HEK293 (cell line): ENCODE data around the gene LYL1.

Source experiments
- CTCF ChIA-PET: fragments of 350-600 bp; formaldehyde crosslinking; extraction: SDS; loops from one replicate; lab custom pipeline; 2021; ENCODE audit warnings: antibody characterized with exemption; lab: Yijun Ruan, JAX
- POLR2A ChIA-PET: fragments of 300-600 bp; formaldehyde crosslinking; extraction: SDS; loops from one replicate; lab custom pipeline; 2020; ENCODE audit warnings: antibody characterized with exemption, inconsistent platforms; lab: Yijun Ruan, JAX
- H3K27ac ChIP-seq: fragments of 200-500 bp; sonication (Bioruptor generic); 2 replicates; pipeline ENCODE4 v1.5.1; 2014; ENCODE audit warnings: low read depth, low read length, control low read depth, inconsistent platforms; ENCODE audit errors: extremely low read depth
- H3K36me3 ChIP-seq, 2 experiments: fragments of 200-500 bp in 1 of 2; sonication (Bioruptor generic) in 1 of 2; 1 replicate in 1 of 2; 2 replicates in 1 of 2; pipeline ENCODE4 v1.5.1; 2014 to 2017; ENCODE audit warnings: inconsistent platforms in 2 of 2, low read length in 2 of 2; ENCODE audit not compliant: control insufficient read depth in 2 of 2, insufficient read depth in 1 of 2
- H3K4me1 ChIP-seq: fragments of 200-500 bp; sonication (Bioruptor generic); 2 replicates; pipeline ENCODE4 v1.5.1; 2014; ENCODE audit warnings: mild to moderate bottlenecking, low read length, inconsistent platforms; ENCODE audit not compliant: control insufficient read depth, insufficient read depth
- H3K4me3 ChIP-seq: 2 replicates; pipeline ENCODE4 v1.5.1; 2011; ENCODE audit warnings: low read depth, mild to moderate bottlenecking, control low read depth, low read length, moderate library complexity
- H3K9me3 ChIP-seq: fragments of 200-500 bp; sonication (Bioruptor generic); 2 replicates; pipeline ENCODE4 v1.5.1; 2014; ENCODE audit warnings: low read depth, low read length, inconsistent platforms; ENCODE audit not compliant: control insufficient read depth, insufficient read depth
- EGR2 ChIP-seq: fragments of 450-650 bp; formaldehyde crosslinking; IDR thresholded peaks from 2 replicates; pipeline ENCODE4 v1.5.1; 2016; ENCODE audit warnings: low read depth, missing biosample characterization, missing genetic modification characterization
- KLF9 ChIP-seq: fragments of 450-650 bp; formaldehyde crosslinking; IDR thresholded peaks from 2 replicates; pipeline ENCODE4 v1.5.1; 2016; ENCODE audit warnings: missing biosample characterization, missing genetic modification characterization, low read depth
- MEIS1 ChIP-seq: sonication (generic); formaldehyde crosslinking; IDR thresholded peaks from 2 replicates; pipeline ENCODE4 v1.8.1; 2022; ENCODE audit warnings: missing genetic modification reagents, mild to moderate bottlenecking, borderline replicate concordance
- RBAK ChIP-seq: fragments of 450-650 bp; formaldehyde crosslinking; IDR thresholded peaks from 2 replicates; pipeline ENCODE4 v1.5.1; 2016; ENCODE audit warnings: missing biosample characterization, missing genetic modification characterization
- SP3 ChIP-seq: fragments of 450-650 bp; formaldehyde crosslinking; IDR thresholded peaks from 2 replicates; pipeline ENCODE4 v1.5.1; 2016; ENCODE audit warnings: missing biosample characterization, missing genetic modification characterization
- SP7 ChIP-seq: fragments of 450-650 bp; formaldehyde crosslinking; IDR thresholded peaks from 2 replicates; pipeline ENCODE4 v1.5.1; 2016; ENCODE audit warnings: missing biosample characterization, missing genetic modification characterization
- WT1 ChIP-seq: fragments of 450-650 bp; formaldehyde crosslinking; IDR thresholded peaks from 2 replicates; pipeline ENCODE4 v1.5.1; 2016; ENCODE audit warnings: missing biosample characterization, missing genetic modification characterization
- YY1 ChIP-seq: fragments of 450-650 bp; formaldehyde crosslinking; IDR thresholded peaks from 2 replicates; pipeline ENCODE4 v1.5.1; 2018; ENCODE audit warnings: missing biosample characterization, missing genetic modification characterization
- YY2 ChIP-seq: fragments of 450-650 bp; formaldehyde crosslinking; IDR thresholded peaks from 2 replicates; pipeline ENCODE4 v1.5.1; 2016; ENCODE audit warnings: missing biosample characterization, missing genetic modification characterization
- ZBTB17 ChIP-seq: fragments of 450-650 bp; formaldehyde crosslinking; IDR thresholded peaks from 2 replicates; pipeline ENCODE4 v1.5.1; 2016; ENCODE audit warnings: missing biosample characterization, missing genetic modification characterization
- ZFHX2 ChIP-seq: fragments of 450-650 bp; formaldehyde crosslinking; conservative IDR thresholded peaks from 2 replicates; pipeline ENCODE4 v1.5.1; 2016; ENCODE audit warnings: missing biosample characterization, missing genetic modification characterization
- ZFP37 ChIP-seq: fragments of 450-650 bp; formaldehyde crosslinking; IDR thresholded peaks from 2 replicates; pipeline ENCODE4 v1.5.1; 2016; ENCODE audit warnings: missing biosample characterization, missing genetic modification characterization
- ZNF140 ChIP-seq: fragments of 450-650 bp; formaldehyde crosslinking; IDR thresholded peaks from 2 replicates; pipeline ENCODE4 v1.5.1; 2016; ENCODE audit warnings: missing biosample characterization, missing genetic modification characterization
- ZNF175 ChIP-seq: fragments of 450-650 bp; formaldehyde crosslinking; IDR thresholded peaks from 2 replicates; pipeline ENCODE4 v1.5.1; 2016; ENCODE audit warnings: missing biosample characterization, missing genetic modification characterization
- ZNF274 ChIP-seq, 2 experiments: fragments of 200-500 bp in 1 of 2; fragments of 450-650 bp in 1 of 2; sonication (Bioruptor generic) in 1 of 2; formaldehyde crosslinking in 1 of 2; IDR thresholded peaks; 2 replicates each; pipeline versions ENCODE4 v1.5.1 to v1.6.1; 2014 to 2016; ENCODE audit warnings: borderline replicate concordance in 1 of 2, inconsistent platforms in 1 of 2, low read length in 1 of 2, missing biosample characterization in 1 of 2, missing genetic modification characterization in 1 of 2
- ZNF610 ChIP-seq: fragments of 450-650 bp; formaldehyde crosslinking; IDR thresholded peaks from 2 replicates; pipeline ENCODE4 v1.5.1; 2016; ENCODE audit warnings: missing biosample characterization, missing genetic modification characterization, borderline replicate concordance
- ZNF621 ChIP-seq: fragments of 450-650 bp; formaldehyde crosslinking; IDR thresholded peaks from 2 replicates; pipeline ENCODE4 v1.5.1; 2017; ENCODE audit warnings: missing biosample characterization, missing genetic modification characterization
- ZNF664 ChIP-seq: fragments of 450-650 bp; formaldehyde crosslinking; IDR thresholded peaks from 2 replicates; pipeline ENCODE4 v1.5.1; 2016; ENCODE audit warnings: missing biosample characterization, missing genetic modification characterization
- ZNF785 ChIP-seq: fragments of 450-650 bp; formaldehyde crosslinking; IDR thresholded peaks from 2 replicates; pipeline ENCODE4 v1.5.1; 2016; ENCODE audit warnings: missing biosample characterization, missing genetic modification characterization
- ZNF830 ChIP-seq: fragments of 450-650 bp; IDR thresholded peaks from 2 replicates; pipeline ENCODE4 v1.5.0; 2018; ENCODE audit warnings: missing biosample characterization, missing genetic modification characterization, low read depth, mild to moderate bottlenecking, moderate library complexity
- TF ChIP-seq, protein P1 (sequence below): fragments of 450-650 bp; formaldehyde crosslinking; IDR thresholded peaks from 2 replicates; pipeline ENCODE4 v1.5.1; 2016; ENCODE audit warnings: missing biosample characterization, missing genetic modification characterization
- TF ChIP-seq, protein P2 (sequence below): IDR thresholded peaks from 2 replicates; pipeline ENCODE4 v1.6.1; 2011; ENCODE audit warnings: mild to moderate bottlenecking, low read depth, low read length, borderline replicate concordance
- TF ChIP-seq, protein P3 (sequence below): fragments of 450-650 bp; formaldehyde crosslinking; IDR thresholded peaks from 2 replicates; pipeline ENCODE4 v1.5.1; 2016; ENCODE audit warnings: missing biosample characterization, missing genetic modification characterization
- TF ChIP-seq, protein P4 (sequence below): fragments of 450-650 bp; formaldehyde crosslinking; IDR thresholded peaks from 2 replicates; pipeline ENCODE4 v1.5.1; 2016; ENCODE audit warnings: missing biosample characterization, missing genetic modification characterization
- TF ChIP-seq, protein P5 (sequence below): fragments of 450-650 bp; formaldehyde crosslinking; IDR thresholded peaks from 2 replicates; pipeline ENCODE4 v1.5.1; 2016; ENCODE audit warnings: missing biosample characterization, missing genetic modification characterization
- TF ChIP-seq, protein P6 (sequence below): fragments of 450-650 bp; formaldehyde crosslinking; IDR thresholded peaks from 2 replicates; pipeline ENCODE4 v1.5.1; 2016; ENCODE audit warnings: missing biosample characterization, missing genetic modification characterization

Gene LYL1

DNA sequence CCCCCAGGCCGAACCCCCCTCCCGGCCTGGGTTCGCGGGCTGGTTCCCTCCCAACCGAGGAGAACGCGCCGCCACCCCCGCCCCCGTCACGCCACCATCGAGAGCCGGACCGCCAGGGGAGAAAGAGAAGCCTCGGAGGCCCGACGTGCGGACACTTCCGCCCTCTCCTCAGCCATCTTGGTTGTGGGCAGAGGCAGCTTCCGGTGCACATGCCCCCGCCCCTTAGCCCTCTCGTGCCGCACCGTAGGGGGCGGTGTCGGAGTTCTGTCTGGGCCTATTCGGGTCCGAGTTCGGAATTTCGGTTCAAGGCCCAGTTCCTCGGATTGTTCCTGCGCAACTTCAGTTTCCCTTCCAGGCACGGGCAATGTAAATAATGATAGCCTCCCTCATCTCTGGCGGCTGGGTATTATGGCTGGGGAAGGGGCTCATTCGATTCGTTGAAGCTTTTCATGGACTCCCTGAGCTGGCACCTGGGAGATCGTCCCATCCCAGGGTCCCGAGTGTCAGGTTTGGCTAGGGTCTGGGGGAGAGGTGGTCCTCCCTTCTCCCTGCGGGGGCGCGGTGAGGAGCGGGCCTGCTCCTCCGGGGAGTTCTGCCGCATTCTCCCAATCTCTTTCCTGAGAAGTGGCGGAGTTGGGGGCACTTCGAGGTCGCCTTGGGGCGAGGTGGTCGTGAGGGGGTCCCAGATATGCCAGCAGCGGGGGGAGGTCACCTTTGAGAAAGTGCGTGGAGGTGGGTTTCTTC, 47.7 kb upstream of the LYL1 start, which contains the start of the genes IER2 and STX10:
Gene IER2 (plus strand): TSS at position 225 of the 744 bp plus-strand sequence. CDS start 2,776 bp downstream, outside the sequence.
Gene STX10 (minus strand): TSS at position 189 of the 744 bp plus-strand sequence. CDS start 202 bp downstream, outside the sequence.
- Histone ChIP-seq H3K4me1 (peaks cover 8% of the 10 kb centered on the region), H3K27ac (peak within 1 kb of the TSS; percentile 86), H3K9me3 (no peaks in the 10 kb centered on the region), H3K36me3 (peaks cover 3 to 12% of the 10 kb centered on the region in 2 experiments; a peak in 2 of 3 replicates), H3K4me3 (peak within 1 kb of the TSS; percentile 83)
- ChIA-PET CTCF (interaction anchor here (0.5 to 1.7 kb wide), 5 partner anchors 35 to 215 kb away, joined by 3 to 5 read pairs (median 4); no protein-coding TSS in a partner anchor), POLR2A (interaction anchor here (0.6 to 2.8 kb wide), 11 partner anchors 12 to 95 kb away, joined by 3 to 27 read pairs (median 3); partner anchors contain the start of gene NACC1)
- TF ChIP-seq ZNF175 (tag by site-specific recombination) (no peak), ZNF830 (tag by site-specific recombination) (no peak), WT1 (tag by site-specific recombination) (no peak), ZNF621 (tag by site-specific recombination) (no peak), ZFP37 (tag by site-specific recombination) (no peak), YY2 (tag by site-specific recombination) (peak; percentile 82), ZNF140 (tag by site-specific recombination) (no peak), ZFHX2 (peak; percentile 65), ZNF785 (tag by site-specific recombination) (0 out of 2 replicates have a peak, but pooled peaks have one; percentile 16), ZNF610 (tag by site-specific recombination) (no peak), KLF9 (tag by site-specific recombination) (peak; percentile 94), SP7 (tag by site-specific recombination) (peak; percentile 53; the same call in 1 of the 2 replicates), ZBTB17 (tag by site-specific recombination) (peak; percentile 81), EGR2 (tag by site-specific recombination) (peak; percentile 54; the same call in 1 of the 2 replicates), YY1 (tag by site-specific recombination) (peak; percentile 95), ZNF274 (IDR thresholded peaks at IDR 0.05; ENCODE audit: low read length) (no peak), ZNF274 (tag by site-specific recombination; IDR thresholded peaks at IDR 0.05; ENCODE audit: borderline replicate concordance) (no peak), ZNF664 (tag by site-specific recombination) (no peak), RBAK (tag by site-specific recombination) (no peak), SP3 (peak; percentile 97), MEIS1 (CRISPR knock-in tag) (no peak)
- TF ChIP-seq, protein P1, sequence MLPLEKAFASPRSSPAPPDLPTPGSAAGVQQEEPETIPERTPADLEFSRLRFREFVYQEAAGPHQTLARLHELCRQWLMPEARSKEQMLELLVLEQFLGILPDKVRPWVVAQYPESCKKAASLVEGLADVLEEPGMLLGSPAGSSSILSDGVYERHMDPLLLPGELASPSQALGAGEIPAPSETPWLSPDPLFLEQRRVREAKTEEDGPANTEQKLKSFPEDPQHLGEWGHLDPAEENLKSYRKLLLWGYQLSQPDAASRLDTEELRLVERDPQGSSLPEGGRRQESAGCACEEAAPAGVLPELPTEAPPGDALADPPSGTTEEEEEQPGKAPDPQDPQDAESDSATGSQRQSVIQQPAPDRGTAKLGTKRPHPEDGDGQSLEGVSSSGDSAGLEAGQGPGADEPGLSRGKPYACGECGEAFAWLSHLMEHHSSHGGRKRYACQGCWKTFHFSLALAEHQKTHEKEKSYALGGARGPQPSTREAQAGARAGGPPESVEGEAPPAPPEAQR (tag by site-specific recombination), result no peak
- TF ChIP-seq, protein P2, sequence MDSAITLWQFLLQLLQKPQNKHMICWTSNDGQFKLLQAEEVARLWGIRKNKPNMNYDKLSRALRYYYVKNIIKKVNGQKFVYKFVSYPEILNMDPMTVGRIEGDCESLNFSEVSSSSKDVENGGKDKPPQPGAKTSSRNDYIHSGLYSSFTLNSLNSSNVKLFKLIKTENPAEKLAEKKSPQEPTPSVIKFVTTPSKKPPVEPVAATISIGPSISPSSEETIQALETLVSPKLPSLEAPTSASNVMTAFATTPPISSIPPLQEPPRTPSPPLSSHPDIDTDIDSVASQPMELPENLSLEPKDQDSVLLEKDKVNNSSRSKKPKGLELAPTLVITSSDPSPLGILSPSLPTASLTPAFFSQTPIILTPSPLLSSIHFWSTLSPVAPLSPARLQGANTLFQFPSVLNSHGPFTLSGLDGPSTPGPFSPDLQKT, result no peak
- TF ChIP-seq, protein P3, sequence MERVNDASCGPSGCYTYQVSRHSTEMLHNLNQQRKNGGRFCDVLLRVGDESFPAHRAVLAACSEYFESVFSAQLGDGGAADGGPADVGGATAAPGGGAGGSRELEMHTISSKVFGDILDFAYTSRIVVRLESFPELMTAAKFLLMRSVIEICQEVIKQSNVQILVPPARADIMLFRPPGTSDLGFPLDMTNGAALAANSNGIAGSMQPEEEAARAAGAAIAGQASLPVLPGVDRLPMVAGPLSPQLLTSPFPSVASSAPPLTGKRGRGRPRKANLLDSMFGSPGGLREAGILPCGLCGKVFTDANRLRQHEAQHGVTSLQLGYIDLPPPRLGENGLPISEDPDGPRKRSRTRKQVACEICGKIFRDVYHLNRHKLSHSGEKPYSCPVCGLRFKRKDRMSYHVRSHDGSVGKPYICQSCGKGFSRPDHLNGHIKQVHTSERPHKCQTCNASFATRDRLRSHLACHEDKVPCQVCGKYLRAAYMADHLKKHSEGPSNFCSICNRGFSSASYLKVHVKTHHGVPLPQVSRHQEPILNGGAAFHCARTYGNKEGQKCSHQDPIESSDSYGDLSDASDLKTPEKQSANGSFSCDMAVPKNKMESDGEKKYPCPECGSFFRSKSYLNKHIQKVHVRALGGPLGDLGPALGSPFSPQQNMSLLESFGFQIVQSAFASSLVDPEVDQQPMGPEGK (tag by site-specific recombination), result peak; percentile 61
- TF ChIP-seq, protein P4, sequence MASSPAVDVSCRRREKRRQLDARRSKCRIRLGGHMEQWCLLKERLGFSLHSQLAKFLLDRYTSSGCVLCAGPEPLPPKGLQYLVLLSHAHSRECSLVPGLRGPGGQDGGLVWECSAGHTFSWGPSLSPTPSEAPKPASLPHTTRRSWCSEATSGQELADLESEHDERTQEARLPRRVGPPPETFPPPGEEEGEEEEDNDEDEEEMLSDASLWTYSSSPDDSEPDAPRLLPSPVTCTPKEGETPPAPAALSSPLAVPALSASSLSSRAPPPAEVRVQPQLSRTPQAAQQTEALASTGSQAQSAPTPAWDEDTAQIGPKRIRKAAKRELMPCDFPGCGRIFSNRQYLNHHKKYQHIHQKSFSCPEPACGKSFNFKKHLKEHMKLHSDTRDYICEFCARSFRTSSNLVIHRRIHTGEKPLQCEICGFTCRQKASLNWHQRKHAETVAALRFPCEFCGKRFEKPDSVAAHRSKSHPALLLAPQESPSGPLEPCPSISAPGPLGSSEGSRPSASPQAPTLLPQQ (tag by site-specific recombination), result 0 out of 2 replicates have a peak, but pooled peaks have one; percentile 13
- TF ChIP-seq, protein P5, sequence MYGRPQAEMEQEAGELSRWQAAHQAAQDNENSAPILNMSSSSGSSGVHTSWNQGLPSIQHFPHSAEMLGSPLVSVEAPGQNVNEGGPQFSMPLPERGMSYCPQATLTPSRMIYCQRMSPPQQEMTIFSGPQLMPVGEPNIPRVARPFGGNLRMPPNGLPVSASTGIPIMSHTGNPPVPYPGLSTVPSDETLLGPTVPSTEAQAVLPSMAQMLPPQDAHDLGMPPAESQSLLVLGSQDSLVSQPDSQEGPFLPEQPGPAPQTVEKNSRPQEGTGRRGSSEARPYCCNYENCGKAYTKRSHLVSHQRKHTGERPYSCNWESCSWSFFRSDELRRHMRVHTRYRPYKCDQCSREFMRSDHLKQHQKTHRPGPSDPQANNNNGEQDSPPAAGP (tag by site-specific recombination), result no peak
- TF ChIP-seq, protein P6, sequence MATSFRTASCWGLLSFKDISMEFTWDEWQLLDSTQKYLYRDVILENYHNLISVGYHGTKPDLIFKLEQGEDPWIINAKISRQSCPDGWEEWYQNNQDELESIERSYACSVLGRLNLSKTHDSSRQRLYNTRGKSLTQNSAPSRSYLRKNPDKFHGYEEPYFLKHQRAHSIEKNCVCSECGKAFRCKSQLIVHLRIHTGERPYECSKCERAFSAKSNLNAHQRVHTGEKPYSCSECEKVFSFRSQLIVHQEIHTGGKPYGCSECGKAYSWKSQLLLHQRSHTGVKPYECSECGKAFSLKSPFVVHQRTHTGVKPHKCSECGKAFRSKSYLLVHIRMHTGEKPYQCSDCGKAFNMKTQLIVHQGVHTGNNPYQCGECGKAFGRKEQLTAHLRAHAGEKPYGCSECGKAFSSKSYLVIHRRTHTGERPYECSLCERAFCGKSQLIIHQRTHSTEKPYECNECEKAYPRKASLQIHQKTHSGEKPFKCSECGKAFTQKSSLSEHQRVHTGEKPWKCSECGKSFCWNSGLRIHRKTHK, result no peak
